ENCODE data around the gene KIF23. TPM values are rescaled to one million over a fixed set of nuclear protein-coding genes. Genes with fewer than 3 reads are reported as not detected.
A peak's percentile ranks its signal among the peaks of the same experiment; 100 is the strongest.

The KIF23 gene
- total RNA-seq, 1 donor from 2014 or later, result 67.3 TPM

GRCh38 chr15:69476704-69477473 is 62.7 kb downstream of the KIF23 start:
- H3K4me1 Mint-ChIP-seq, result no peaks in the 10 kb centered on the region
- H3K9me3 Mint-ChIP-seq, result peaks cover 6% of the 10 kb centered on the region
- no peak for DNase-seq (ENCODE audit: low read depth, low spot score)
- peaks cover 6% of the 10 kb centered on the region for H3K36me3 Mint-ChIP-seq (ENCODE audit: low read depth)
- no peak overlapping the region for H3K27ac Mint-ChIP-seq (ENCODE audit: unreplicated experiment)
- no peaks in the 10 kb centered on the region for H3K27me3 Mint-ChIP-seq (ENCODE audit: low read depth)
- no peak overlapping the region for H3K4me3 Mint-ChIP-seq
- TF ChIP-seq CTCF (conservative IDR thresholded peaks at IDR 0.05), result no peak

- Mint-ChIP-seq H3K36me3 (ENCODE audit: low read depth) (peaks cover 6% of the 10 kb centered on the region), H3K4me3 (no peak overlapping the region), H3K4me1 (no peaks in the 10 kb centered on the region), H3K9me3 (peaks cover 6% of the 10 kb centered on the region), H3K27me3 (ENCODE audit: low read depth) (no peaks in the 10 kb centered on the region), H3K27ac (ENCODE audit: unreplicated experiment) (no peak overlapping the region)
- peak; percentile 75 for DNase-seq (ENCODE audit: low read depth, low spot score)
- TF ChIP-seq CTCF (conservative IDR thresholded peaks at IDR 0.05), result peak; percentile 97
These were observed 64.2 kb downstream of the KIF23 start for GRCh38 chr15:69478259-69478781.

- Mint-ChIP-seq H3K4me3 (no peak overlapping the region), H3K4me1 (no peaks in the 10 kb centered on the region), H3K27ac (ENCODE audit: unreplicated experiment) (no peak overlapping the region), H3K36me3 (ENCODE audit: low read depth) (peaks cover 6% of the 10 kb centered on the region), H3K9me3 (peaks cover 6% of the 10 kb centered on the region), H3K27me3 (ENCODE audit: low read depth) (peaks cover 2% of the 10 kb centered on the region)
- TF ChIP-seq CTCF (conservative IDR thresholded peaks at IDR 0.05), result no peak
- DNase-seq (ENCODE audit: low read depth, low spot score), result no peak
These were observed 64.9 kb downstream of the KIF23 start for GRCh38 chr15:69479081-69479480.

GRCh38 chr15:69479971-69480370 is 65.8 kb downstream of the KIF23 start:
- H3K9me3 Mint-ChIP-seq, result peaks cover 6% of the 10 kb centered on the region
- H3K27me3 Mint-ChIP-seq (ENCODE audit: low read depth), result peaks cover 2% of the 10 kb centered on the region
- no peak for DNase-seq (ENCODE audit: low read depth, low spot score)

GRCh38 chr15:69480932-69481331 is 66.8 kb downstream of the KIF23 start:
- no peak for DNase-seq (ENCODE audit: low read depth, low spot score)
- peaks cover 2% of the 10 kb centered on the region for H3K27me3 Mint-ChIP-seq (ENCODE audit: low read depth)
- H3K36me3 Mint-ChIP-seq (ENCODE audit: low read depth), result peaks cover 7% of the 10 kb centered on the region
- H3K27ac Mint-ChIP-seq (ENCODE audit: unreplicated experiment), result no peak overlapping the region
- TF ChIP-seq CTCF (conservative IDR thresholded peaks at IDR 0.05), result no peak
- H3K9me3 Mint-ChIP-seq, result peaks cover 8% of the 10 kb centered on the region
- no peaks in the 10 kb centered on the region for H3K4me1 Mint-ChIP-seq
- H3K4me3 Mint-ChIP-seq, result no peak overlapping the region

More at GRCh38 chr15:69479971-69480370, 65.8 kb downstream of the KIF23 start:
- no peaks in the 10 kb centered on the region for H3K4me1 Mint-ChIP-seq
- H3K27ac Mint-ChIP-seq (ENCODE audit: unreplicated experiment), result no peak overlapping the region
- no peak overlapping the region for H3K4me3 Mint-ChIP-seq
- no peak for TF ChIP-seq CTCF (conservative IDR thresholded peaks at IDR 0.05)
- H3K36me3 Mint-ChIP-seq (ENCODE audit: low read depth), result peaks cover 6% of the 10 kb centered on the region

Measured in neural crest cell (in vitro differentiated cells).